Forelimb muscle (tissue), 1 donor: ENCODE results near the gene ITSN1. TPM values are rescaled to one million over a fixed set of nuclear protein-coding genes. Genes with fewer than 3 reads are reported as not detected.
"Not testable (repeated sequence)": the region's sequence is repeated elsewhere in the genome, so short reads cannot be mapped to it uniquely, and the experiment has no call there.

Source experiments
- DNase-seq: peaks from one replicate; pipeline ENCODE4 v3.0.0-alpha.2; 2013; ENCODE audit warnings: low read depth
- polyA plus RNA-seq: library from polyadenylated mRNA; unstranded; fragments of 120-200 nt; gene quantifications from one replicate; pipeline ENCODE4 v1.2.1, GENCODE V29; 2013; ENCODE audit not compliant: insufficient read length

Gene ITSN1
- polyA plus RNA-seq, 1 donor = 32.7 TPM

- DNase-seq = no peak
Measured at GRCh38 chr21:33767960-33768359, 125.7 kb downstream of the ITSN1 start.

DNA sequence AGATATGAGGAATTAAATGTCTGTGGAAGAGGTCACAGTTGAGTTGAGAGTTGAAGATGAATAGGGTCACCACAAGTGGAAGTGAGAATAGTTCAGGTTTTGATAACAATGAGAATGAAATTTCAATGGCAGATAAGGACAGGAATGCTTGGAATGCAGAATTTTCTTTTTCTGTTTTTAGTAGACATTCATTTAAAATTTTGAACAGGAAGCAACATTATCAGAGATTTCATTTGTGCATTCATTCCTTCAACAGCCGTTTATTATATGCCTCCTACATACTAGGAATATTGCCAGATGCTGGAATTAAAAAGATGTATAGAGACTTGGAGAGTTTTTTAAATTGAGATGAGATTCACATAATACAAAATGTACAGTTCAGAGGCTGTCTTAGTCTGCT, 126.8 kb downstream of the ITSN1 start:
- no peak for DNase-seq

DNA sequence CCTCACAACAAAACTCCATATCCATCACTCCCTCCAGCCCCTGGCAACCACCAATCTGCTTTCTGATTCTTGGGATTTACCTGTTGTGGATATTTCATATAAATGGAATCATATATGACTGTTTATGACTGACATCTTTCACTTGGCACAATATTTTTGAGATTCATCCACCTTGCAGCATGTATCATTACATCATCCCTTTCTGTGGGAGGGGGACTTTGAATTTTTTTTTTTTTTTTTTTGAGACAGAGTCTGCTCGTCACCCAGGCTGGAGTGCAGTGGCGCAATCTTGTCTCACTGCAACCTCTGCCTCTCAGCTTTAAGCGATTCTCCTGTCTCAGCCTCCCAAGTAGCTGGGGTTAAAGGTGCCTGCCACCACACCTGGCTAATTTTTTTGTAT, 128.2 kb downstream of the ITSN1 start:
- no peak for DNase-seq

GRCh38 chr21:33771976-33772375, 129.7 kb downstream of the ITSN1 start:
- no peak for DNase-seq

GRCh38 chr21:33774551-33774950, 132.2 kb downstream of the ITSN1 start:
- DNase-seq = no peak

DNA sequence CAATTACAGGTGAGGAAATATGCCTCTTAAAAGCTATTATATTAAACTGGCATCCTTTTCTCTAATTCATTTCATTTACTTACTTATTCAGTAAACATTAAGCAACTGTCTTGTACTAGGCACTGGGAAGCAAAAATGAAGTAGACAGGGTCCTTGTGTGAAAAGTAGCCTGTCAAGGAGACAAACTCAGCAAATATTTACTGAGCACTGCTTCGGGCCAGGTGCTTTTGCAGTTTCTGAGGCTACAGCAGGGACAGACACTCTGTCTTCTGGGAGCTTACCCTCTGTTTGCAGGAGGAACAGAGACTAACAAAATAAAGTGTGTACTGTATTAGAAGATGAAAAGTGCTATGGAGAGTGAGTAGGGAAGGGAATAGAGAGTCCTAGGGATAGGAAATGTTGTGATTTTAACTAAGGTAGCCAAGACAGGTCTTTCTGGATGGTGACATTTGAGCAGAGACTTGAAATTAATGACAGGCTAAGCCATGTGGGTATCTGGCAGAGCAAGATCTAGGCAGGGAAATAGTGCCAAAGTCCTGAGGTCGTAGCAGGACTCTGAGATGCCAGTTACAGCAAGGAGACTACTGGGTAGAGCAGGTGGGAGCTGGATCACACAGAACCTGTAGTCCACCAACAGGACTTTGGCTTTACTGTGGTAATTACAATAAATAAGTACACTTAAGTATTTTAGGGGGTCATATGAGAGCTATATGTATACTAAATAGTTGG, 133.0 kb downstream of the ITSN1 start:
- DNase-seq = no peak

DNA sequence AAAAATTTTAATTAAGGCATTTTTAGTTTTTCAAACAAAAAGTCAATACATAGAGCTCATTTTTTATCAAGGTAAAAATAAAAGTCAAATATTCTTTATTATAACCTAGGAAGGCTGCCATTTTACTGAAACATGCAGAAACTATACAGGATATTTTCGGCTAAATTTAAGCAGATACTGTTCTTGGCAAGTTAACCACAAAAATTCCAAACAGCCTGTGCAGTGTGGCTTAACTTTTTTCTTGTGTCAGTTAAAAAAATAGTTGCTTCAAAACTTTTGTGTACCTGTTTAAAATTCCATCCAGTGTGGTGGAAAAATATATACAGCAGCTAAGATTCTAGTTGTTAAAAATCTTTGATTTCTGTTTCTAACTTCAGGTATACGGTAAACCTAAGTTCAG, 138.3 kb downstream of the ITSN1 start:
- DNase-seq = no peak

DNA sequence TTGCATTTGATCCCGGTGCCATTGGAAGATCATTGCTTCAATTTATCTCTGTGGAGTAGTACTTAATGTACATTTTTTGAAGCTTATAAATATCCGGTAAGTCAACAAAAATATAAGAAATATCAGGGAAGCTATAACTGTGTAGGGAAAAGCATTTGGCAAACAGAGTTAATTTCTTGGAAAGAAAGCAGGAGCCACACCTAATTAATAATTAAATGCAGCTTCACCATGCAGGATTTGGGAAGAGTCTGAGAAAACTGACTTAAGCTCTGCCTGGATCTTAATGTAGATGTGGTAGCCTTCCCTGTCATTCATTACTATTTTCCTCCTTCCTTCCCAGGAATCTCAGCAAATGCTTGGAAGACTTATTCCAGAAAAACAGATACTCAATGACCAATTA, 138.8 kb downstream of the ITSN1 start:
- no peak for DNase-seq

DNA sequence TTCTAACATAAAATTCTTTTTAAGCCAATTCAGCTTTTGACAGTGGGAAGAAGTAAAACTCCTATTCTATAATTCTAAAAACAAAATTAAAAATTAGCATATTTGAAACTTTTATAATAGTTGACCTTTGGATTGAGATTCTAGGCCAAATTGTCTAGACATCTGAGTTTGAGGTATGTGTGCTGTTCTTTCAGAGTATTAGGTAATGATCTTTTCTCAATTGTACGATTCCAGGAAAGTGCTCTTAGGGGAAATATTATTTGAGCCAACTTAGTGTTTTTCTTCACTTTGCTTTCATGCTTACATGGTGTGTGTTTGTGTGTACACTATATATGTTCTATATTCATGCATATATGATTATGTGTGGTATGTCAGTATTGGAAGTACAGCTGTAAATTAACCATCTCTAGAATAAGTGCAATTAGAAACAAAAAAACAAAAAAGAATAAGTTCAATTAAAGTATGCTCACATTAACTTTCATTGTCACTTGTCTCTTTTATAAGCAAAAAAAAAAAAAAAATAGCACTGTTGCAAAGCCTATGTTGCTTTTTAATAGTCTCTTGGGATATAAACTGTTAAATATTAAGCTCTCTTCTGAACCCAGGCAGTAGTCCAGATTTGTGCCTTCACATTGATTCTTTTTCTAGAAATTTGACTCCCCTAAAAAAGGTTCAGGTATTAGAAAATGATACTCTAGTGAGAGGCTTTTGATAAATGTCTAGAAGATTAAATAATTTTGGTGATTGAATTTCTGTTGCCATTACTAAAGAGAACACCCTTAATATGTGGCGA, 141.1 kb downstream of the ITSN1 start:
- no peak for DNase-seq

DNA sequence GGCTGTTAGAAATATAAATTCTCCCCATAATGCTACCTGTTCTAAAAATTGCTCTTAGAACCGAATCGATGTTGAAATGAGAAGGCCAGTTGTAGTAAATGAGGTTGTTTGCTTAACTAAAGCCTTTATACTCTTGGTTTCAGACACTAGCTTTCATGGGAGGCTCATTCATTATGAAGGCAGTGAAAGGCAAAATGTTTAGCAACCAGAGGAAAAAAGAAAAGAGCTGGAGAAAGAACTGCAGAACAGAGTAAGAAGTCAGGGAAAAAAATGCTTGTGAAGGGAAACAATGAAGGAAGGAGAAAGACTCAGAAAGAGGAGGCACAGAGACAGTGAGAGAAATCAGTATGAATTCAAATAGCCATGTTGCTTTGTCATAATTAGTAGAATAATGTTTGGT, 145.1 kb downstream of the ITSN1 start:
- no peak for DNase-seq

GRCh38 chr21:33788438-33788837, 146.1 kb downstream of the ITSN1 start:
- not testable (repeated sequence) for DNase-seq

- DNase-seq = no peak
Measured at GRCh38 chr21:33789697-33790096, 147.4 kb downstream of the ITSN1 start.

DNA sequence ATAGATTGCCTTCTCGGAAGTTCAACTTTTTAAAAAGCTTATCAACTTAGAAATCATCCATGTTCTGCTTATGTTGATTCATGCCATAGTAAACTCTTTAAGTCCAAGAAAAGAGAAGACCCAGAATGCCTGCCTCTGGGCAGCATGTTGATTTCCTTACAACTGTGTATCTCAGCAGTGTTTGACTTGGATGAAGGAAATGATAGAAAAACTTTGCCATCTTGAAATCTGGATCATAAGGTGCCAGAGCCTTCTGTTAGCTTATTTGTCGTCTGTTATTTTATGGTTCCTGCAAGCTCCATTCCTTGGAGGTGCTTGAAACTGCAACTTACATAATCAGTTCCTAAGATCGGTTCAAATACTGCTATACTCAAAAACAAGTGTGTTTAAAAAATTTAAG, 148.8 kb downstream of the ITSN1 start:
- DNase-seq = no peak

- no peak for DNase-seq
Measured at GRCh38 chr21:33794596-33794995, 152.3 kb downstream of the ITSN1 start.

DNA sequence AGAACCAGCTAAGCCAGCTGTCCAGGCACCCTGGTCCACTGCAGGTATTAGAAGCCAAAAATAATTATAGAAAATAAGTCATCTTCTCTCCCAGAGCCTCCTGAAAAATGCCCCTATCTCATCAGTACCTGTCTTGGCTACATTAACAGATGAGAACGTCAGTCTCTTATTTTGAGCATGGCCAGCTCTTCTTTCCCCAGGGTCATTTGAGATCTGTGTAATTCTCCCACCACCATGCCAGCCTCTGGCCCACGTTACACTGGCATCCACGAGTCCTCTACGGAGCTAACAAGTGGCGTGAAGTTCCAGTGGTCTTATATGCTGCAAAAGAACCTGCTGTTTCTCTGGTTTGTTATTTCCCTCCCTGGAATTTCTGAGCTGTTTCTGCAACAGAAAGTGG, 155.3 kb downstream of the ITSN1 start:
- no peak for DNase-seq

GRCh38 chr21:33799378-33800090, 157.2 kb downstream of the ITSN1 start:
- no peak for DNase-seq

- no peak for DNase-seq
Measured at GRCh38 chr21:33800753-33801423, 158.6 kb downstream of the ITSN1 start.

DNA sequence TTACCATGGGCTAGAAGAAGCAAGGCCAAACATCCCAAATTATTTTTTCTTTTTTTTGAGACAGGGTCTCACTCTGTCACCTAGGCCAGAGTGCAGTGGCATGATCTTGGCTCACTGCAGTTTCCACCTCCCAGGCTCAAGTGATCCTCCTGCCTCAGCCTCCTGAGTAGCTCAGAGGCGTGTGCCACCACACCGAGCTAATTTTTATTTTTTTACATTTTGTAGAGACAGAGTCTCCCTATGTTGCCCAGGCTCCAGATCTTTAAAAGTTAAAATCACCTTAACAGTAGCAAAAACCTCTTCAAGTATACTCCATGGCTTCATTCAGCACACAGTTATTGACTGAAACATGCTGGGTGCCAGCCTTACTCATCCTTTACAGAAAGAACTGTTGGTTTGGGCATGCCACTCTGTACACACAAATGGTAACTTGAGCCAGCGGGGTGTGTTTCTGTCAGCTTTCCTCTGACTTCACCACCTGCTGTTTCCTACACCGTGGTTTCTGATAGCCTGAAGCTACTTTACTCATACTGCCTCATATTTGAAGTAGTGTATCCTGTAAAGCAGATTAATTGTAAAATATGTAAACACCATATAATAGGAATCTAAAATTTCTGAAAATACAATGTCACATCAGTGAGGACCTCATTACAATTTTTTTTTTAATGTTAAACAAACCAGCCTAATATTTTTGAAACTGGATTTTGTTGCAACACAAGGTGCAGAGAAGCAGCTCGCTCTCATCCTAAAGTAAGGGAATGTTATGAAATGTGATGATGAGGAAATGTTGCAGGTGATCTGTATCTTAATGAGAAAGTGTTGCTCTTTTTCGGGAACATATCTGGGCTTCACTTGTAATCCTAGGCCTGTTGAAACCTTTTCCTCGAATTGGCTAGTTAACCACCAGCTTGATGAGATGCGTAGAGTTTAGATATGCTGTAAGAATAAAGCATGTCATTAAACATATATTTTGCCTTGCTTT, 159.4 kb downstream of the ITSN1 start:
- DNase-seq = no peak

- DNase-seq = no peak
Measured at GRCh38 chr21:33802481-33802880, 160.2 kb downstream of the ITSN1 start.

DNA sequence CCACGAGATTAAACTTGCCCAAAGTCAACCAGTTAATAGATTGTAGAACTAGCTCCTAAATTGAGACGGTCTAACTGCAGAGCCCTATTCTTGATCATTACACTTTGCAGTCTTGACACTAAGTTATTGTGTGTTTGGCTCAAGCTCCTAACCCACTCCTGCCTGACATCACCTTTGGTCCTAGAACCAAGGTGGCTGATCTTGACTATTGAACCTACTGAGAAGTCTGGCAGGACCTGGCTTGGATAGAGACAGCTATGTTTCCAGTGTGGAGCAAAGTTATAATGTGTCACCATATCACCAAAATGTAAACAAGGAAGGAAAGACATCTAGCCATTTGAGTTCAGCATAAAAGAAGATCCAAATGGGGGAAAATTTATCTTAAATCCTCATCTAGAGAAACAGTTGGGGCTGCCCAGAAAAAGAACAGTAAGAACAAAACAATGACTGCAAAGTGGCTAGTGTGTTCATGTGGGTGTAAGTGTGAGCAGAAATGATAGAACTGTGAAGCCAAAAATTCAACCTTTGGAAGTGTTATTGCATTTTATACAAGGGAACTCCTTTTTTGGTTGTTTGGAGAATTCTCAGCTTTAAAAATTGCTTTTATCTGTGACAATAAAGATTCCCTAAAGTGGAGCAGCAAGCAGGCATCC, 166.5 kb downstream of the ITSN1 start:
- DNase-seq = no peak
